Measurements from ENCODE around the gene ANK2. TPM values are rescaled to one million over a fixed set of nuclear protein-coding genes. Genes with fewer than 3 reads are reported as not detected.
A peak's percentile ranks its signal among the peaks of the same experiment; 100 is the strongest.

Gene ANK2
- total and polyA plus RNA-seq, 4 donors: 231 to 512 (median 262) TPM

DNA sequence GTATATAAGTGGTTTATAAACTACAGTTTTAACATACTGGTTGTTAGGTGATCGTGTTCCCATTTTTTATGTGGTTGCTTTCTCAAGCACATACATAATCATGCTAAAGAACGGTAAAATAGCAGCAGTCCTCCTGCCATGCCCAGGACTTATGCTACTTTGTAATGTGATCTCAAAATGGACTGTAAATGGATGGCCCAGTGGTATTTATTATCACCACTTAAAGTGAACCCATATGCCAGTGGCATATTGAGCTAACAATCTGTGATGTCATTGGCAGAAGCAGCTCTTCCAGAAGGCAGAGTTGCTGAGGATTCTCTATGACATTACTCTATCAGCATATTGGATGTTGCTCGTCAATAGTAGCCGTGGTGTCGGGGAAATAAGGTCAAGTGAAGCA lies 28.6 kb downstream of the ANK2 start:
- Histone ChIP-seq H3K4me1 (ENCODE audit: control insufficient read depth, insufficient read depth, low read length) (no peaks in the 10 kb centered on the region), H3K9me3 (ENCODE audit: control insufficient read depth, insufficient read depth, low read length) (no peaks in the 10 kb centered on the region), H3K36me3 (ENCODE audit: control insufficient read depth, insufficient read depth, low read length) (no peaks in the 10 kb centered on the region), H3K27ac (ENCODE audit: low read depth, low read length) (peak overlapping the region; percentile 16), H3K4me3 (ENCODE audit: low read depth, low read length) (no peak overlapping the region), H3K27me3 (ENCODE audit: control insufficient read depth, insufficient read depth, low read length) (no peaks in the 10 kb centered on the region)
- WGBS (ENCODE audit: insufficient coverage): no CpG with 5 or more reads among the region's 5 CpGs
- peak in 2 of 6 donors; percentile 53 to 54 for DNase-seq (ENCODE audit: low read depth in 4 of 6, low spot score in 6 of 6)

DNA sequence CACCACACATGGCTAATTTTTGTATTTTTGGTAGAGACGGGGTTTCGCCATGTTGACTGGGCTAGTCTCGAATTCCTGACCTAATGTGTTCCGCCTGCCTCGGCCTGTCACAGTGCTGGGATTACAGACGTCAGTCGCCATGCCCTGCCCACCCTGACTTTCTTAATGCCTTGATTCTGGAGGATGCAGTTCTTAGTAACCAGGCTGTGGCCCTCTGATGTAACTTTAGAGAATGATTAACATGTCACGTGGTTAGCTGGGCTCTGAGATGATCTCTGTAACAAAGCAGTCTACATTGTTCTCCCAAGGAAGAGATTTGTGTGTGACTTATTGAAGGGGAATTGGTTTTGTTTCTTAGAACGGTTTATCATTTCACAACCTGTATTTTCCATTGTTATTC lies 30.6 kb downstream of the ANK2 start:
- H3K4me1 ChIP-seq (ENCODE audit: control insufficient read depth, insufficient read depth, low read length): no peaks in the 10 kb centered on the region
- no peak overlapping the region for H3K4me3 ChIP-seq (ENCODE audit: low read depth, low read length)
- H3K27ac ChIP-seq (ENCODE audit: low read depth, low read length): no peak overlapping the region
- H3K27me3 ChIP-seq (ENCODE audit: control insufficient read depth, insufficient read depth, low read length): no peaks in the 10 kb centered on the region
- DNase-seq (ENCODE audit: low read depth in 4 of 6, low spot score in 6 of 6): no peak
- WGBS (ENCODE audit: insufficient coverage): 94% methylated on average over 7 of the region's 9 CpGs
- no peaks in the 10 kb centered on the region for H3K9me3 ChIP-seq (ENCODE audit: control insufficient read depth, insufficient read depth, low read length)
- H3K36me3 ChIP-seq (ENCODE audit: control insufficient read depth, insufficient read depth, low read length): no peaks in the 10 kb centered on the region

DNA sequence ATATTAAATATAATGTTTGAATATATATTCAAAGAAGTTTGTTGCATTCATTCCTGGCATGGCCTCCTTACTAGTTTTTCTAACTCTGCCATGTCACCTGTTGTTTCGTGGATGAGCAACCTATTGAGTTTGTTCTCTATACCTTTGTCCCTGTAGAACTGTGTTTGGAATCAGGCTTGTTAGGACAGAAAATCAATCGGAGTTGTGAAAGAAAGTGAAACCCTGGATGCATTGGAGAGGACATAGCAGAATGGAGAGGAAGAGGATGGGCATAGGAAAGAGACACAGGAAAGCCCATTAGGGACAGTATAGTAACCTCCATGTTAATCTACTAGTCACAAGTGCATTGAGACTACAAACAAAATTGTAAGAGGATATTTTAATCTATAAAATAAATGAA lies 31.2 kb downstream of the ANK2 start:
- H3K4me3 ChIP-seq (ENCODE audit: low read depth, low read length): no peak overlapping the region
- no CpG with 5 or more reads among the region's 2 CpGs for WGBS (ENCODE audit: insufficient coverage)

GRCh38 chr4:113083346-113083745 lies 33.9 kb downstream of the ANK2 start:
- WGBS (ENCODE audit: insufficient coverage): no CpG with 5 or more reads among the region's 1 CpG

More for the DNA sequence above, 31.2 kb downstream of the ANK2 start:
- Histone ChIP-seq H3K36me3 (ENCODE audit: control insufficient read depth, insufficient read depth, low read length) (no peaks in the 10 kb centered on the region), H3K27me3 (ENCODE audit: control insufficient read depth, insufficient read depth, low read length) (no peaks in the 10 kb centered on the region), H3K9me3 (ENCODE audit: control insufficient read depth, insufficient read depth, low read length) (no peaks in the 10 kb centered on the region), H3K4me1 (ENCODE audit: control insufficient read depth, insufficient read depth, low read length) (no peaks in the 10 kb centered on the region), H3K27ac (ENCODE audit: low read depth, low read length) (no peak overlapping the region)
- no peak for DNase-seq (ENCODE audit: low read depth in 4 of 6, low spot score in 6 of 6)

GRCh38 chr4:113086172-113086695 lies 36.8 kb downstream of the ANK2 start:
- Histone ChIP-seq H3K9me3 (ENCODE audit: control insufficient read depth, insufficient read depth, low read length) (no peaks in the 10 kb centered on the region), H3K27ac (ENCODE audit: low read depth, low read length) (no peak overlapping the region), H3K27me3 (ENCODE audit: control insufficient read depth, insufficient read depth, low read length) (no peaks in the 10 kb centered on the region), H3K4me1 (ENCODE audit: control insufficient read depth, insufficient read depth, low read length) (no peaks in the 10 kb centered on the region), H3K36me3 (ENCODE audit: control insufficient read depth, insufficient read depth, low read length) (no peaks in the 10 kb centered on the region), H3K4me3 (ENCODE audit: low read depth, low read length) (no peak overlapping the region)
- DNase-seq (ENCODE audit: low read depth in 4 of 6, low spot score in 6 of 6): no peak
- no CpG with 5 or more reads among the region's 2 CpGs for WGBS (ENCODE audit: insufficient coverage)

More at GRCh38 chr4:113083346-113083745, 33.9 kb downstream of the ANK2 start:
- Histone ChIP-seq H3K4me3 (ENCODE audit: low read depth, low read length) (no peak overlapping the region), H3K36me3 (ENCODE audit: control insufficient read depth, insufficient read depth, low read length) (no peaks in the 10 kb centered on the region), H3K4me1 (ENCODE audit: control insufficient read depth, insufficient read depth, low read length) (no peaks in the 10 kb centered on the region), H3K9me3 (ENCODE audit: control insufficient read depth, insufficient read depth, low read length) (no peaks in the 10 kb centered on the region), H3K27me3 (ENCODE audit: control insufficient read depth, insufficient read depth, low read length) (no peaks in the 10 kb centered on the region), H3K27ac (ENCODE audit: low read depth, low read length) (no peak overlapping the region)
- DNase-seq (ENCODE audit: low read depth in 4 of 6, low spot score in 6 of 6): no peak

GRCh38 chr4:113088050-113088449 lies 38.6 kb downstream of the ANK2 start:
- no peaks in the 10 kb centered on the region for H3K36me3 ChIP-seq (ENCODE audit: control insufficient read depth, insufficient read depth, low read length)
- no peak overlapping the region for H3K27ac ChIP-seq (ENCODE audit: low read depth, low read length)
- DNase-seq (ENCODE audit: low read depth in 4 of 6, low spot score in 6 of 6): no peak
- H3K4me3 ChIP-seq (ENCODE audit: low read depth, low read length): no peak overlapping the region
- H3K27me3 ChIP-seq (ENCODE audit: control insufficient read depth, insufficient read depth, low read length): no peaks in the 10 kb centered on the region
- no CpG with 5 or more reads among the region's 1 CpG for WGBS (ENCODE audit: insufficient coverage)
- H3K9me3 ChIP-seq (ENCODE audit: control insufficient read depth, insufficient read depth, low read length): no peaks in the 10 kb centered on the region
- no peaks in the 10 kb centered on the region for H3K4me1 ChIP-seq (ENCODE audit: control insufficient read depth, insufficient read depth, low read length)

GRCh38 chr4:113090954-113091353 lies 41.5 kb downstream of the ANK2 start:
- no peak for DNase-seq (ENCODE audit: low read depth in 4 of 6, low spot score in 6 of 6)
- H3K4me3 ChIP-seq (ENCODE audit: low read depth, low read length): no peak overlapping the region
- H3K27me3 ChIP-seq (ENCODE audit: control insufficient read depth, insufficient read depth, low read length): no peaks in the 10 kb centered on the region
- H3K9me3 ChIP-seq (ENCODE audit: control insufficient read depth, insufficient read depth, low read length): no peaks in the 10 kb centered on the region
- no peak overlapping the region for H3K27ac ChIP-seq (ENCODE audit: low read depth, low read length)
- H3K36me3 ChIP-seq (ENCODE audit: control insufficient read depth, insufficient read depth, low read length): no peaks in the 10 kb centered on the region
- no peaks in the 10 kb centered on the region for H3K4me1 ChIP-seq (ENCODE audit: control insufficient read depth, insufficient read depth, low read length)

DNA sequence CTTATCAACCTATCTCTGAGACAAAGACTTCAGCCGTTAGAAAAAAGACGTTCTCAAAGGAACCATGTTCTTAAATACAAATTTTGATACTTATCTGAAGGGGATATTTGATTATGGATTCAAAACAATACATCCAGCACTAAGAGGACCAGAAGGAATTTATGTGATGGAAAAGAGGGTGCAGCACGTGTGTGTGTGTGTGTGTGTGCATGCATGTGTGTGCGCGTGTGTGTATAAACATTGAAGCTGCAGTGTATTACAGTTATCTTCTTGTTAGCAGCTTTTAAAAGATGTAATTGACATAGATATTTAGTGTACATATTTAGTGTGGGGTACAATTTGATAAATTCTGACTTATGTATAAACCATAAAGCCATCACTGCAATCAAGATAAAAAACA lies 44.9 kb downstream of the ANK2 start:
- WGBS (ENCODE audit: insufficient coverage): no CpG with 5 or more reads among the region's 5 CpGs
- H3K4me3 ChIP-seq (ENCODE audit: low read depth, low read length): no peak overlapping the region
- H3K9me3 ChIP-seq (ENCODE audit: control insufficient read depth, insufficient read depth, low read length): no peaks in the 10 kb centered on the region
- DNase-seq (ENCODE audit: low read depth in 4 of 6, low spot score in 6 of 6): peak in 2 of 6 donors; percentile 24 to 43
- no peaks in the 10 kb centered on the region for H3K27me3 ChIP-seq (ENCODE audit: control insufficient read depth, insufficient read depth, low read length)
- H3K4me1 ChIP-seq (ENCODE audit: control insufficient read depth, insufficient read depth, low read length): no peaks in the 10 kb centered on the region
- no peaks in the 10 kb centered on the region for H3K36me3 ChIP-seq (ENCODE audit: control insufficient read depth, insufficient read depth, low read length)
- H3K27ac ChIP-seq (ENCODE audit: low read depth, low read length): no peak overlapping the region

DNA sequence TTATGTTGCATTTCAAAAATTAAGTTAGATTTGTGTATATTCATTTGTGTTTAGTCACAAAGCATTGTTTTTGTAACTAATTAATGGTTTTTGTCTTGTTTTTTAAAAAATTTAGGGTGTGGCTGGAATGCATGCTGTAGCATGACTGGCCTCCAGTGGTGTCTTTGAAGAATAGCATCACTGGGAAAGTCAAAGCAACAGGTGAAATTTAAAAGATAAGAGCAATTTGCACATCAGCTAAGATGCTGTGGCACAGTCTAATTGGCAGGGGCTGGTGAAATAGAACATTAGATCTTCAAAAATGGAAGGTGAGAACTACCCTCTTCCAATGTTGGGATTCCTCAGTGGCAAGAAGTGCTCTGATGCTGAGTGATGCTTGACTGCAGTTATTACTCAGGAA lies 45.3 kb downstream of the ANK2 start:
- DNase-seq (ENCODE audit: low read depth in 4 of 6, low spot score in 6 of 6): peak in 2 of 6 donors; percentile 64 to 82
- Histone ChIP-seq H3K4me3 (ENCODE audit: low read depth, low read length) (no peak overlapping the region), H3K9me3 (ENCODE audit: control insufficient read depth, insufficient read depth, low read length) (no peaks in the 10 kb centered on the region), H3K4me1 (ENCODE audit: control insufficient read depth, insufficient read depth, low read length) (no peaks in the 10 kb centered on the region), H3K27me3 (ENCODE audit: control insufficient read depth, insufficient read depth, low read length) (no peaks in the 10 kb centered on the region), H3K36me3 (ENCODE audit: control insufficient read depth, insufficient read depth, low read length) (no peaks in the 10 kb centered on the region), H3K27ac (ENCODE audit: low read depth, low read length) (no peak overlapping the region)

- Histone ChIP-seq H3K27me3 (ENCODE audit: control insufficient read depth, insufficient read depth, low read length) (no peaks in the 10 kb centered on the region), H3K27ac (ENCODE audit: low read depth, low read length) (no peak overlapping the region), H3K4me1 (ENCODE audit: control insufficient read depth, insufficient read depth, low read length) (no peaks in the 10 kb centered on the region), H3K4me3 (ENCODE audit: low read depth, low read length) (no peak overlapping the region), H3K36me3 (ENCODE audit: control insufficient read depth, insufficient read depth, low read length) (no peaks in the 10 kb centered on the region), H3K9me3 (ENCODE audit: control insufficient read depth, insufficient read depth, low read length) (no peaks in the 10 kb centered on the region)
- 100% methylated on average over 1 of the region's 1 CpG for WGBS (ENCODE audit: insufficient coverage)
- DNase-seq (ENCODE audit: low read depth in 4 of 6, low spot score in 6 of 6): no peak
Observed at GRCh38 chr4:113101669-113102068, 52.2 kb downstream of the ANK2 start.

Measured in spinal cord (tissue), 10 donors.